Mucosa of descending colon (tissue), 3 donors: Measurements from ENCODE around the gene PPP1R37. TPM values are rescaled to one million over a fixed set of nuclear protein-coding genes. Genes with fewer than 3 reads are reported as not detected.

Source experiments
- ATAC-seq: fragments of 200-7000 bp; cut with Tn5 transposase; one replicate; pipeline ENCODE4 v1.9.1; 2020; ENCODE audit warnings: mild to moderate bottlenecking, moderate library complexity
- DNase-seq, 3 donors: peaks; one replicate each; pipeline ENCODE4 v3.0.0-alpha.2; 2020
- H3K36me3 ChIP-seq: fragments of 200-600 bp; one replicate; pipeline ENCODE4 v1.8.0; 2021; ENCODE audit warnings: low read depth, mild to moderate bottlenecking
- H3K4me1 ChIP-seq: fragments of 200-600 bp; one replicate; pipeline ENCODE4 v1.8.0; 2021; ENCODE audit warnings: low read depth, mild to moderate bottlenecking
- H3K4me3 ChIP-seq: fragments of 200-600 bp; one replicate; pipeline ENCODE4 v1.8.0; 2021; ENCODE audit warnings: mild to moderate bottlenecking
- H3K9me3 ChIP-seq: fragments of 200-600 bp; one replicate; pipeline ENCODE4 v1.8.0; 2021; ENCODE audit warnings: mild to moderate bottlenecking
- intact Hi-C, 2 donors: fragments of 100-400 bp; cut with DNase I in 1 of 2; cut with micrococcal nuclease in 1 of 2; formaldehyde crosslinking; loops; one replicate each; pipeline versions ENCODE4 v1.11.0 to v1.11.1; 2022; cut with DNase I, micrococcal nuclease
- total RNA-seq, 3 donors: library from RNA; stranded (reverse); fragmentation: NEBNext Ultra II Directional in 2 of 3; extraction: Animal tissue kit (Norgen Biotek cat#: 25700) in 2 of 3; gene quantifications; one replicate each; pipeline versions ENCODE4 v1.2.1 to v1.2.4, GENCODE V29; 2021 to 2023
- TF ChIP-seq, protein P1 (sequence below): fragments of 200-600 bp; IDR thresholded peaks from one replicate; pipeline ENCODE4 v1.8.0; 2022; ENCODE audit warnings: antibody characterized with exemption, mild to moderate bottlenecking
- donor health status: DM: no; HTN: no; CAD: no; lungs with moderate emphysema.
- donor health status: DM: no; HTN: no; CAD: no.
- donor health status: DM: no; HTN: yes; CAD: no.

The PPP1R37 gene
- total RNA-seq, 3 donors from 2014 or later = 27.2 to 33.6 (median 31.7) TPM

DNA sequence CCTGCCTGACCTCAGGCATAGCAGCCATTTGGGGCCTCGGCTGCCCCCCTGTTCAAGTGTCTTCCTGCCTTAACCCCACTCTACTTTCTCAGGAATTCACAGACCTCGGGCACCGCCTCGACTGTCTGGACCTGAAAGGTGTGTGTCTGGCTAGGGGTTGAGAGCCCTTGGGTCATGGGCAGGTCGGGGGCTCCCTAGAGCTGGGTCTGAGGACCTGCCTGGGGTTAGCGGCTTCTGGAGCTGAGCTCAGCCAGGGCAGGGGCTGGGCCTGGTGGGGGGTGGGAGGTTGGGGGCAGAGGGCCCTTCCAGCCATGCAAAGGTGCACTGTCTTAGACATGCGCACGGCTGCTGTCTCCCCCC is 47.1 kb downstream of the PPP1R37 start:
- TF ChIP-seq, protein P1, sequence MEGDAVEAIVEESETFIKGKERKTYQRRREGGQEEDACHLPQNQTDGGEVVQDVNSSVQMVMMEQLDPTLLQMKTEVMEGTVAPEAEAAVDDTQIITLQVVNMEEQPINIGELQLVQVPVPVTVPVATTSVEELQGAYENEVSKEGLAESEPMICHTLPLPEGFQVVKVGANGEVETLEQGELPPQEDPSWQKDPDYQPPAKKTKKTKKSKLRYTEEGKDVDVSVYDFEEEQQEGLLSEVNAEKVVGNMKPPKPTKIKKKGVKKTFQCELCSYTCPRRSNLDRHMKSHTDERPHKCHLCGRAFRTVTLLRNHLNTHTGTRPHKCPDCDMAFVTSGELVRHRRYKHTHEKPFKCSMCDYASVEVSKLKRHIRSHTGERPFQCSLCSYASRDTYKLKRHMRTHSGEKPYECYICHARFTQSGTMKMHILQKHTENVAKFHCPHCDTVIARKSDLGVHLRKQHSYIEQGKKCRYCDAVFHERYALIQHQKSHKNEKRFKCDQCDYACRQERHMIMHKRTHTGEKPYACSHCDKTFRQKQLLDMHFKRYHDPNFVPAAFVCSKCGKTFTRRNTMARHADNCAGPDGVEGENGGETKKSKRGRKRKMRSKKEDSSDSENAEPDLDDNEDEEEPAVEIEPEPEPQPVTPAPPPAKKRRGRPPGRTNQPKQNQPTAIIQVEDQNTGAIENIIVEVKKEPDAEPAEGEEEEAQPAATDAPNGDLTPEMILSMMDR = no peak
- ATAC-seq (no peak), DNase-seq (no peak)
- intact Hi-C loops = no loop called here
- Histone ChIP-seq H3K4me3 (no peak overlapping the region), H3K4me1 (no peaks in the 10 kb centered on the region), H3K9me3 (no peaks in the 10 kb centered on the region), H3K36me3 (no peaks in the 10 kb centered on the region)

GRCh38 chr19:45140533-45140932 is 47.6 kb downstream of the PPP1R37 start:
- Histone ChIP-seq H3K4me3 (no peak overlapping the region), H3K4me1 (no peaks in the 10 kb centered on the region), H3K36me3 (no peaks in the 10 kb centered on the region), H3K9me3 (no peaks in the 10 kb centered on the region)
- DNase-seq (no peak), ATAC-seq (no peak)
- intact Hi-C loops = no loop called here
- TF ChIP-seq, protein P1 = no peak

- Histone ChIP-seq H3K36me3 (no peaks in the 10 kb centered on the region), H3K9me3 (no peaks in the 10 kb centered on the region), H3K4me1 (no peaks in the 10 kb centered on the region), H3K4me3 (no peak overlapping the region)
- ATAC-seq = no peak
- no peak for DNase-seq
- TF ChIP-seq, protein P1 = no peak
- intact Hi-C loops = no loop called here
Observed at GRCh38 chr19:45141203-45141900, 48.4 kb downstream of the PPP1R37 start.

DNA sequence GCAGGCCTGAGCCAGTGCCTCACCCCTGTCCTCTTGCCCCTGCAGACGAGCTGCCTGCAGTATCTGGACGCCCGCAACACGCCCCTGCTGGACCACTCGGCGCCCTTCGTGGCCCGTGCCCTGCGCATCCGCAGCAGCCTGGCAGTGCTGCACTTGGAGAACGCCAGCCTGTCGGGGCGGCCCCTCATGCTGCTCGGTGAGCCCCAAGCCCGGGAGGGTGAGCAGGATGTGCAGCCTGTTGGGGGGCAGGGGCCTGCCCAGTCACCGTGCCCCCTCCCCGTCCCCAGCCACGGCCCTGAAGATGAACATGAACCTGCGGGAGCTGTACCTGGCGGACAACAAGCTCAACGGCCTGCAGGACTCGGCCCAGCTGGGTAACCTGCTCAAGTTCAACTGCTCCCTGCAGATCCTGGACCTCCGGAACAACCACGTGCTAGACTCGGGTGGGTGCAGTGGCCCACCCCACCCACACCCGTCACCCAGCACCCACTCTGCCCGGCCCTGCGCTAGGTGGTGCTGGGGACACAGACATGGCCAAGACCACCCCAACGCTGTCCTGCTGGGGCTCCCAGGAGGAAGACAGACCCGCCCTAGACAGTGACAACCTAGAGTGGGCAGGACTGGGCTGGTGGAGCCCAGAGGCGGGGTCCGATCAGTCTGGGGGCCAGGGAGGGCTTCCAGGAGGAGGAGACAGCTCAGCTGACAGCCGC is 49.2 kb downstream of the PPP1R37 start:
- no peaks in the 10 kb centered on the region for H3K9me3 ChIP-seq
- ATAC-seq (no peak), DNase-seq (no peak)
- no peaks in the 10 kb centered on the region for H3K36me3 ChIP-seq
- no peaks in the 10 kb centered on the region for H3K4me1 ChIP-seq
- TF ChIP-seq, protein P1 = no peak
- intact Hi-C loops = no loop called here
- H3K4me3 ChIP-seq = no peak overlapping the region

DNA sequence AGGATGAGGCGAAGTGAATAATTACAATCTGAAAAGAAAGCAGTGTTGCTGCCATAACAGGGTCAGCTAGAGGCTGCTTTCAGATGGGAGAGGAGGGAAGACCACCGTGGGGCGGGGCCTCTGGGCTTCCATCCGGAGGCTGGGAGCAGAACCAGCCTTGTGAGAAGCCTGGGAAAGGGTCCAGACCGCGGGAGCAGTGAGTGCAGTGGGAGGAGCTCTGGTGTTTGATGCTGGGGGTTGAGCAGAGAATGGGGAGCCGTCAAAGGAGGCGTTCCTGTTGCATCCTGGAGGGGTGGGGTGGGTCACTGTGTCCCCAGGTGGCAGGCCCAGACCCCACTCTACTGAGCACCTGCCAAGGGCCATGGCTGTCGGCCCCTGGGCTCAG is 49.7 kb downstream of the PPP1R37 start:
- no peaks in the 10 kb centered on the region for H3K4me1 ChIP-seq
- ATAC-seq (no peak), DNase-seq (no peak)
- TF ChIP-seq, protein P1 = no peak
- H3K36me3 ChIP-seq = no peaks in the 10 kb centered on the region
- intact Hi-C loops = no loop called here
- H3K4me3 ChIP-seq = no peak overlapping the region
- no peaks in the 10 kb centered on the region for H3K9me3 ChIP-seq
